Upper lobe of right lung (tissue), 1 donor: ENCODE measurements around the gene PRIM2. TPM values are rescaled to one million over a fixed set of nuclear protein-coding genes. Genes with fewer than 3 reads are reported as not detected.
"Not testable (repeated sequence)": the region's sequence is repeated elsewhere in the genome, so short reads cannot be mapped to it uniquely, and the experiment has no call there.

Experiments
- ATAC-seq: fragments of 200-7000 bp; cut with Tn5 transposase; one replicate; pipeline ENCODE4 v1.9.1; 2020; ENCODE audit warnings: mild to moderate bottlenecking, moderate library complexity
- DNase-seq: peaks from one replicate; pipeline ENCODE4 v3.0.0-alpha.2; 2020
- H3K27ac ChIP-seq: fragments of 200-600 bp; one replicate; pipeline ENCODE4 v1.8.0; 2022
- H3K27me3 ChIP-seq: fragments of 200-600 bp; one replicate; pipeline ENCODE4 v1.8.0; 2022; ENCODE audit warnings: mild to moderate bottlenecking
- H3K36me3 ChIP-seq: fragments of 200-600 bp; one replicate; pipeline ENCODE4 v1.8.0; 2022
- H3K4me1 ChIP-seq: fragments of 200-600 bp; one replicate; pipeline ENCODE4 v1.8.0; 2022
- H3K4me3 ChIP-seq: fragments of 200-600 bp; one replicate; pipeline ENCODE4 v1.8.0; 2022; ENCODE audit warnings: mild to moderate bottlenecking
- H3K9me3 ChIP-seq: fragments of 200-600 bp; one replicate; pipeline ENCODE4 v1.8.0; 2022
- CTCF ChIP-seq: fragments of 200-600 bp; IDR thresholded peaks from one replicate; pipeline ENCODE4 v1.8.0; 2022; ENCODE audit warnings: antibody characterized with exemption
- intact Hi-C: fragments of 100-400 bp; cut with DNase I; formaldehyde crosslinking; loops from one replicate; pipeline ENCODE4 v1.11.0; 2022
- total RNA-seq: library from RNA; stranded (reverse); fragmentation: NEBNext Ultra II Directional; extraction: Animal tissue kit (Norgen Biotek cat#: 25700); gene quantifications from one replicate; pipeline ENCODE4 v1.2.1, GENCODE V29; 2021
- donor health status: DM: no; HTN: yes; CAD: no; lungs with severe emphysema.

PRIM2 gene
- total RNA-seq, 1 donor from 2014 or later, result 8.5 TPM

- Histone ChIP-seq H3K27me3 (no peaks in the 10 kb centered on the region), H3K9me3 (no peaks in the 10 kb centered on the region), H3K27ac (no peak overlapping the region), H3K4me3 (no peak overlapping the region), H3K4me1 (peaks cover 3% of the 10 kb centered on the region), H3K36me3 (no peaks in the 10 kb centered on the region)
- DNase-seq (no peak), ATAC-seq (no peak)
- intact Hi-C loops, result no loop called here
- no peak for TF ChIP-seq CTCF
Observed at GRCh38 chr6:57305761-57306160, 11.7 kb upstream of the PRIM2 start.

GRCh38 chr6:57306273-57306672, 11.2 kb upstream of the PRIM2 start:
- no peak for TF ChIP-seq CTCF
- no peaks in the 10 kb centered on the region for H3K36me3 ChIP-seq
- H3K27ac ChIP-seq, result no peak overlapping the region
- no peaks in the 10 kb centered on the region for H3K27me3 ChIP-seq
- H3K4me1 ChIP-seq, result peaks cover 3% of the 10 kb centered on the region
- H3K4me3 ChIP-seq, result no peak overlapping the region
- intact Hi-C loops, result no loop called here
- DNase-seq (no peak), ATAC-seq (no peak)
- H3K9me3 ChIP-seq, result no peaks in the 10 kb centered on the region

GRCh38 chr6:57307850-57308249, 9.6 kb upstream of the PRIM2 start:
- no peak for TF ChIP-seq CTCF
- DNase-seq (no peak), ATAC-seq (no peak)
- Histone ChIP-seq H3K4me1 (peaks cover 3% of the 10 kb centered on the region), H3K36me3 (no peaks in the 10 kb centered on the region), H3K27me3 (no peaks in the 10 kb centered on the region), H3K4me3 (no peak overlapping the region), H3K27ac (no peak overlapping the region), H3K9me3 (no peaks in the 10 kb centered on the region)
- intact Hi-C loops, result no loop called here

GRCh38 chr6:57308755-57309154, 8.7 kb upstream of the PRIM2 start:
- DNase-seq, H3K4me3 ChIP-seq, H3K27ac ChIP-seq, H3K27me3 ChIP-seq, ATAC-seq, H3K4me1 ChIP-seq, H3K9me3 ChIP-seq, H3K36me3 ChIP-seq, intact Hi-C loops: not testable (repeated sequence)

- intact Hi-C loops, result not testable (repeated sequence)
Observed at GRCh38 chr6:57310095-57310816, 7.2 kb upstream of the PRIM2 start.

GRCh38 chr6:57310817-57311157, 6.6 kb upstream of the PRIM2 start:
- Histone ChIP-seq H3K36me3 (no peaks in the 10 kb centered on the region), H3K9me3 (no peaks in the 10 kb centered on the region), H3K4me1 (peaks cover 7% of the 10 kb centered on the region), H3K4me3 (no peak overlapping the region), H3K27ac (no peak overlapping the region), H3K27me3 (no peaks in the 10 kb centered on the region)
- ATAC-seq (no peak), DNase-seq (no peak)
- intact Hi-C loops, result no loop called here
- TF ChIP-seq CTCF, result no peak

More at GRCh38 chr6:57310095-57310816, 7.2 kb upstream of the PRIM2 start:
- not testable (repeated sequence) for H3K27ac ChIP-seq, H3K4me3 ChIP-seq, H3K27me3 ChIP-seq, ATAC-seq, H3K4me1 ChIP-seq, H3K36me3 ChIP-seq, DNase-seq, H3K9me3 ChIP-seq

- H3K27ac ChIP-seq, H3K9me3 ChIP-seq, H3K4me1 ChIP-seq, DNase-seq, H3K36me3 ChIP-seq, H3K4me3 ChIP-seq, intact Hi-C loops, H3K27me3 ChIP-seq, ATAC-seq: not testable (repeated sequence)
Observed at GRCh38 chr6:57311300-57312003, 6.0 kb upstream of the PRIM2 start.
